GM19468 (cell line): ENCODE measurements around the gene ATP8A2.
"Not testable (repeated sequence)": the region's sequence is repeated elsewhere in the genome, so short reads cannot be mapped to it uniquely, and the experiment has no call there.

Experiments used
- ATAC-seq: cut with Tn5 transposase; IDR thresholded peaks from one replicate; pipeline ENCODE4 v1.9.1; 2021; ENCODE audit warnings: mild to moderate bottlenecking, moderate library complexity, moderate number of reproducible peaks; ENCODE audit not compliant: unreplicated experiment; ENCODE audit errors: extremely low read depth

The ATP8A2 gene

GRCh38 chr13:25455146-25455545 is 83.4 kb downstream of the ATP8A2 start:
- no peak for ATAC-seq

GRCh38 chr13:25457566-25457965 is 85.8 kb downstream of the ATP8A2 start:
- no peak for ATAC-seq

GRCh38 chr13:25462301-25463125 is 90.7 kb downstream of the ATP8A2 start:
- no peak for ATAC-seq

- ATAC-seq, result no peak
Observed at GRCh38 chr13:25463496-25463895, 91.7 kb downstream of the ATP8A2 start.

- ATAC-seq, result no peak
Observed at GRCh38 chr13:25466880-25467279, 95.1 kb downstream of the ATP8A2 start.

- no peak for ATAC-seq
Observed at GRCh38 chr13:25468325-25469168, 96.8 kb downstream of the ATP8A2 start.

GRCh38 chr13:25469169-25469525 is 97.4 kb downstream of the ATP8A2 start:
- no peak for ATAC-seq

GRCh38 chr13:25473864-25474263 is 102.1 kb downstream of the ATP8A2 start:
- no peak for ATAC-seq

GRCh38 chr13:25478186-25478585 is 106.4 kb downstream of the ATP8A2 start:
- ATAC-seq, result no peak

- no peak for ATAC-seq
Observed at GRCh38 chr13:25489238-25489637, 117.5 kb downstream of the ATP8A2 start.

- no peak for ATAC-seq
Observed at GRCh38 chr13:25490236-25490635, 118.5 kb downstream of the ATP8A2 start.

GRCh38 chr13:25493931-25494640 is 122.3 kb downstream of the ATP8A2 start:
- no peak for ATAC-seq

GRCh38 chr13:25494698-25495411 is 123.1 kb downstream of the ATP8A2 start:
- no peak for ATAC-seq

- no peak for ATAC-seq
Observed at GRCh38 chr13:25501231-25501630, 129.5 kb downstream of the ATP8A2 start.

- no peak for ATAC-seq
Observed at GRCh38 chr13:25502031-25502430, 130.3 kb downstream of the ATP8A2 start.

GRCh38 chr13:25502551-25502950 is 130.8 kb downstream of the ATP8A2 start:
- no peak for ATAC-seq

GRCh38 chr13:25503856-25504255 is 132.1 kb downstream of the ATP8A2 start:
- no peak for ATAC-seq

GRCh38 chr13:25507841-25508240 is 136.1 kb downstream of the ATP8A2 start:
- no peak for ATAC-seq

- not testable (repeated sequence) for ATAC-seq
Observed at GRCh38 chr13:25513060-25513459, 141.3 kb downstream of the ATP8A2 start.

- ATAC-seq, result no peak
Observed at GRCh38 chr13:25518441-25518840, 146.7 kb downstream of the ATP8A2 start.
